Neuron (in vitro differentiated cells): Measurements from ENCODE around the gene CIDEA.
"Not testable (repeated sequence)": the region's sequence is repeated elsewhere in the genome, so short reads cannot be mapped to it uniquely, and the experiment has no call there.

ENCODE experiments used
- H2AFZ ChIP-seq: one replicate; pipeline ENCODE4 v1.6.1; 2013; ENCODE audit warnings: low read depth, mild to moderate bottlenecking, inconsistent platforms, low read length, moderate library complexity
- H3K27me3 ChIP-seq: one replicate; pipeline ENCODE4 v1.6.1; 2013; ENCODE audit warnings: low read length; ENCODE audit not compliant: insufficient read depth
- H3K36me3 ChIP-seq: one replicate; pipeline ENCODE4 v1.6.1; 2013; ENCODE audit warnings: low read length; ENCODE audit not compliant: insufficient read depth
- H3K4me1 ChIP-seq: one replicate; pipeline ENCODE4 v1.6.1; 2013; ENCODE audit warnings: low read length; ENCODE audit not compliant: insufficient read depth
- H3K4me3 ChIP-seq: 2 replicates; pipeline ENCODE4 v1.5.1; 2013; ENCODE audit warnings: mild to moderate bottlenecking, low read length, moderate library complexity
- H3K9me3 ChIP-seq: one replicate; pipeline ENCODE4 v1.6.1; 2013; ENCODE audit warnings: low read length

CIDEA gene

DNA sequence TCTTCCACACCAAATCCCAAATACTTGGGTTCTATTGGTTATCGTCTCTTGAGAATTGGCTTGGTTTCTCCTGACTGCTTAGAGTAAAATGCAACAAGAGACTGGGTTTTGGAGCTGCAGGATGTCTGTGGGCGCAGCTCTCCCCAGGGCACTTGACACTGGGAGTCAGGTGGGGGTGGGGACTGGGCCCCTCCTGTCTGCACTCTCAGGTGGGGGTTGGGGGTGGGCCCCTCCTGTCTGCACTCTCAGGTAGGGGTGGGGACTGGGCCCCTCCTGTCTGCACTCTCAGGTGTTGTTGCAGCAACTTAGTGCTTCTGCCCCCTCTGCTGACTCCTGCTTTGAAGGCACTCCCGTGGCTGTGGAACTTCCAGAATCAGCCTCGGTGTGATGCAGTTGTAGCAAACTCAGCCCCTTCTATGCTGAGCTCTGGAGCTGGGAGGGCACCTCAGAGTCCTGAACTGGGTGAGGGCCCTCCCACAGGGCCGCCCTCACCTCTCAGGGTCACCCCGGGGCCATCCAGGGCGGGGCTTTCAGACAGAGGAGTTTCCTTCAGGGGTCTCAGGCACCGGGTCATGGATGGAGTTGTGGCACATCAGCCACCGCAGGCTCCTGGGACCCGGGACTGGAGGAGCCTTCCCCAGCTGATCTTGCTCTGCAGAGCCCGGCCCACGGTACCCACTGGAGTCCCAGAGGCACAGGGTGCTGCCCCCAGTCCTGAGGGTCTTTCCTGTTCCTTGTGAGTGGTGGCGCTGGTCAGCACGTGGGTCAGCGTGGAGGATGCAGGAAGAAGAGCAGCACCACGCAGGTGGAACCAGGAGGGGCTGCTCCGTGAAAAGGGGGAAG, 22.9 kb upstream of the CIDEA start:
- H3K27me3 ChIP-seq, result no peaks in the 10 kb centered on the region

DNA sequence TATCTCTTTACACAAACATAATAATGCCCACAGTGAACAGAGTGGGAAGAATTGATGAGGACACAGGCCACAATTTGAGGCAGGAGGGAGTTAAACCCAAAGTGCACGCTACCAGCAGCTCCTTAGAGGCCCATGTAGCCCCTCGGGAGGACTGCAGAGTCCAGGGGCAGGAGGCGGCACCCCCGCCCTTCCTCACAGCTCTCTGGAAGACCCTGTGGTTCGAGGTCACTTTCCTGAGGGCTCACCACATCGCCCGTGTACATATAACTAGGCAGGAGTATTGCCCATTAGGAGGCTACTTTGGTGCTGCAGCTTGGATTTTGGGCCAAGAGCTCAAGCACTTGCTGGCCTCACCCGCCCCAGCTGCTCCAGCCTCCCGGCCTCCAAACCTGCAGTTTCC, 22.2 kb upstream of the CIDEA start:
- Histone ChIP-seq H3K4me1 (no peaks in the 10 kb centered on the region), H3K4me3 (no peak overlapping the region), H3K27me3 (no peaks in the 10 kb centered on the region), H3K36me3 (no peaks in the 10 kb centered on the region), H2AFZ (no peak overlapping the region), H3K9me3 (no peaks in the 10 kb centered on the region)

More for the DNA sequence above, 22.9 kb upstream of the CIDEA start:
- H2AFZ ChIP-seq, result no peak overlapping the region
- no peak overlapping the region for H3K4me3 ChIP-seq
- H3K9me3 ChIP-seq, result no peaks in the 10 kb centered on the region
- H3K4me1 ChIP-seq, result no peaks in the 10 kb centered on the region
- no peaks in the 10 kb centered on the region for H3K36me3 ChIP-seq

DNA sequence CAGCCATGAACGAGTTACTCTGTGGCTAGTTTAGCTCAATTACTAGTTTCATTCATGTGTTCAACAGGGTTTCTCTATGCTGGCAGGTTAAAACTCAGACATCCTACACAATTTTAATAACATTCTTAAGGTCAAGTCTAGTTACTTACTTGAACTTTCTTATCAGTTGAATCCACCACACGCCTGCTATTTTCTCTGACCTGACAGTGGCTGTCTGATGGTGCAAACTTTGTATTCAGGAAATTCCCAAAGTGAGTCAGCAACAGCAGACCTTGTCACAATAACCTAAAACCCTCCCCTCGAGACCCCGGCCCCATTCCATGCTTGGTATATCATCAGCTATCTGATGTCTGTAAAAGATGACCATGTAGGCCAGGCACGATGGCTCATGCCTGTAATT, 20.8 kb upstream of the CIDEA start:
- H3K27me3 ChIP-seq, result no peaks in the 10 kb centered on the region
- H3K9me3 ChIP-seq, result no peaks in the 10 kb centered on the region
- no peak overlapping the region for H2AFZ ChIP-seq
- no peaks in the 10 kb centered on the region for H3K4me1 ChIP-seq
- H3K36me3 ChIP-seq, result no peaks in the 10 kb centered on the region
- no peak overlapping the region for H3K4me3 ChIP-seq

GRCh38 chr18:12234451-12235190, 19.5 kb upstream of the CIDEA start:
- no peaks in the 10 kb centered on the region for H3K4me1 ChIP-seq
- H3K36me3 ChIP-seq, result no peaks in the 10 kb centered on the region
- H3K27me3 ChIP-seq, result no peaks in the 10 kb centered on the region
- H3K4me3 ChIP-seq, result no peak overlapping the region
- H2AFZ ChIP-seq, result no peak overlapping the region
- H3K9me3 ChIP-seq, result no peaks in the 10 kb centered on the region

DNA sequence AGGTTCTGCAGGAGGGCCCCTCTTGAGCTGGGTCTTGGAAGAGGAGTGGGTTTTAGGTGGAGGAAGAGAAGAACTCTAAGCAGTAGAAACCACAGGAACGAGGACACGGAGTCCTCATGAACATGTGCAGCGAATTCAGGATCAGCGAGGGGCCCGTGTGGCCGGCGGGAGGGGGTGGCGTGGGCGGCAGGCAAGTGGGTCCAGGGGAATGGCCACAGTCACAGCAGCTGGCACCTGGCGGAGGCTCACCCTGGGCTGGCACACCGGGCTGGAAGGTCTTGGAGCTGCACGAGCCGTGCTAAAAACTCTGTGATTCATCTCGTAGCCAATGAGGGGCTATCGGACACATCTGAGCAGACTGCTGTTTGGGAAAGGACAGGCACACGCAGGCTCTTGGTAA, 18.0 kb upstream of the CIDEA start:
- H3K4me3 ChIP-seq, result no peak overlapping the region
- H2AFZ ChIP-seq, result no peak overlapping the region
- H3K9me3 ChIP-seq, result no peaks in the 10 kb centered on the region
- no peaks in the 10 kb centered on the region for H3K27me3 ChIP-seq
- no peaks in the 10 kb centered on the region for H3K4me1 ChIP-seq
- no peaks in the 10 kb centered on the region for H3K36me3 ChIP-seq

DNA sequence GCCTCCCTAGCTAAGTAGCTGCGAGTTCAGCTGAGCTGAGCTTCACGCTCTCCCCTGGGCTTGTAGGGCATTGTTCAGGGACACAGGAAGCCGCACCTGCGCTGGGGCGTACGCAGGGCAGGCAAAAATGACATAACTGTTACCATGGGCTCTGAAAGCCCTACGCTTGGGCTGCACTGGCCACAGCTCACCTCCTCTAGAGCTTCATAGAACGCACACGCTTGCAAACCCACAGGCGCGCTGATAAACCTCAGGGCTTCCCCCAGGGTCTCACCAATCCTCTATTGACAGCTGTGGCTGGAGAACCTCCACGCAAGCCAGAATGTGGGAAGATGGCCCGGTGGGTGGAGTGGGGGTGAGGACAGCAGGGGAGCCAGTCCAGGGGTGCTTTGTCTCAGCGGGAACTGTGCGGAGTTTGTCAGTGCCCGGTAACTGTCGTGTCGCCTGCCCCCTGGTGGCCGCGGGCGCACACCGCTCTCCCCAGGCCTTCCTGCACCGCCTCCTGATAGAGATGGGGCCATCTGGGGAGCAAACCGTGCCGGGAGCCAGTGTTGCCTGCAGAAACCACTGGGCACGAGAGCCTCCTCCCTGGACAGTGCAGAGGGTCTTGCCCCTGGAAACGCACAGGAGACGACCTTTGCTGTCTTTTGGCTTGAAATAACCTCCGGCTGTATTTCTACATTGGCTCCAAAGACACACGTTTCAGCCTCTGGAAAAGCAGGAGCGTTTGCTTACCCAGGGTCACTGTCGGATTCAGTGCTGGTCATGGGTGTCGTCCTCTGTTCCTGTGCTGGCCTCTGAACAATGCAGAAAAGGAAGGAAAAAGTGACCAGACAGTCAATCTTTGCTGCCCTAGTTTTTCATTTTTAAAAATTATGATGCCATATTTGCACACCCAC, 17.0 kb upstream of the CIDEA start:
- H3K4me3 ChIP-seq, result no peak overlapping the region
- H3K36me3 ChIP-seq, result no peaks in the 10 kb centered on the region
- peak overlapping the region; percentile 6 for H2AFZ ChIP-seq
- H3K27me3 ChIP-seq, result no peaks in the 10 kb centered on the region
- H3K4me1 ChIP-seq, result no peaks in the 10 kb centered on the region
- H3K9me3 ChIP-seq, result no peaks in the 10 kb centered on the region

GRCh38 chr18:12238826-12239225, 15.3 kb upstream of the CIDEA start:
- H3K4me3 ChIP-seq, result no peak overlapping the region
- H3K36me3 ChIP-seq, result no peaks in the 10 kb centered on the region
- peaks cover 2% of the 10 kb centered on the region for H3K9me3 ChIP-seq
- no peak overlapping the region for H2AFZ ChIP-seq
- no peaks in the 10 kb centered on the region for H3K27me3 ChIP-seq
- H3K4me1 ChIP-seq, result no peaks in the 10 kb centered on the region

GRCh38 chr18:12239431-12239830, 14.7 kb upstream of the CIDEA start:
- H2AFZ ChIP-seq, result no peak overlapping the region

DNA sequence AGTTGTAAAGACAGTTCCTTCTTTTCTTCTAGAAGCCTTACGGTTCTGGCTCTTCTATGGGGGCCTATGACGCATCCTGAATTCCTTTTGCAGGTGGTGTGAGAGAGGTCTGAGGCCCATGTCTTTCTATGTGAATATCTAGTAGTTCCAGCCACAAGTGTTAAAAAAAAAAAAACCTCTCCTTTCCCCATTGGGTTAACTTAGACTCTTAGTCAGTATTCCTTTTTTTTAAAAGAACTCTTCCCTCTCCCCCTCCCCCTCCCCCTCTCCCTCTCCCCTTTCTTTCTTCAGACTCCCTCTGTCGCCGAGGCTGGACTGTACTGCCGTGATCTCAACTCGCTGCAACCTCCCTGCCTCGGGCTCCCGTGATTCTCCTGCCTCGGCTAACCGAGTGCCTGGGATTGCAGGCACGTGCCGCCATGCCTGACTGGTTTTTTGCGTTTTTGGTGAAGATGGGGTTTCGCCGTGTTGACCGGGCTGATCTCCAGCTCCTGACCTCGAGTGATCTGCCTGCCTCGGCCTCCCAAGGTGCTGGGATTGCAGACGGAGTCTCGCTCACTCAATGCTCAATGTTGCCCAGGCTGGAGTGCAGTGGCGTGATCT, 11.4 kb upstream of the CIDEA start:
- Histone ChIP-seq H3K4me1 (no peaks in the 10 kb centered on the region), H3K9me3 (peaks cover 2% of the 10 kb centered on the region), H3K27me3 (peaks cover 10% of the 10 kb centered on the region), H2AFZ (no peak overlapping the region), H3K4me3 (no peak overlapping the region), H3K36me3 (no peaks in the 10 kb centered on the region)

More at GRCh38 chr18:12239431-12239830, 14.7 kb upstream of the CIDEA start:
- peaks cover 2% of the 10 kb centered on the region for H3K9me3 ChIP-seq
- H3K4me1 ChIP-seq, result no peaks in the 10 kb centered on the region
- no peak overlapping the region for H3K4me3 ChIP-seq
- no peaks in the 10 kb centered on the region for H3K27me3 ChIP-seq
- no peaks in the 10 kb centered on the region for H3K36me3 ChIP-seq

DNA sequence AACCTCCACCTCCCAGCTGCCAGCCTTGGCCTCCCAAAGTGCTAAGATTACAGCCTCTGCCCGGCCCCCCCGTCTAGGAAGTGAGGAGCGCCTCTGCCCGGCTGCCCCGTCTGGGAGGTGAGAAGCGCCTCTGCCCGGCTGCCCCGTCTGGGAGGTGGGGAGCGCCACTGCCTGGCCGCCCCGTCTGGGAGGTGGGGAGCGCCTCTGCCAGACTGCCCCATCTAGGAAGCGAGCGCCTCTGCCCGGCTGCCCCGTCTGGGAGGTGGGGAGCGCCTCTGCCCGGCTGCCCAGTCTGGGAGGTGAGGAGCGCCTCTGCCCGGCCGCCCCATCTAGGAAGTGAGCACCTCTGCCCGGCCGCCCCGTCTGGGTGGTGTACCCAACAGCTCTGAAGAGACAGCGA, 10.9 kb upstream of the CIDEA start:
- H2AFZ ChIP-seq, H3K4me3 ChIP-seq, H3K36me3 ChIP-seq, H3K4me1 ChIP-seq, H3K9me3 ChIP-seq: not testable (repeated sequence)
- peaks cover 13% of the 10 kb centered on the region for H3K27me3 ChIP-seq

- Histone ChIP-seq H3K4me1 (no peaks in the 10 kb centered on the region), H2AFZ (no peak overlapping the region), H3K27me3 (peaks cover 20% of the 10 kb centered on the region), H3K9me3 (peaks cover 2% of the 10 kb centered on the region), H3K36me3 (no peaks in the 10 kb centered on the region), H3K4me3 (no peak overlapping the region)
Measured at GRCh38 chr18:12245793-12246135, 8.4 kb upstream of the CIDEA start.

- no peak overlapping the region for H3K4me3 ChIP-seq
- no peak overlapping the region for H2AFZ ChIP-seq
- peaks cover 28% of the 10 kb centered on the region for H3K27me3 ChIP-seq
- H3K9me3 ChIP-seq, result peaks cover 2% of the 10 kb centered on the region
- H3K36me3 ChIP-seq, result no peaks in the 10 kb centered on the region
- no peaks in the 10 kb centered on the region for H3K4me1 ChIP-seq
Measured at GRCh38 chr18:12246849-12247808, 7.0 kb upstream of the CIDEA start.
